ENCODE measurements around the gene C1orf21. TPM values are rescaled to one million over a fixed set of nuclear protein-coding genes. Genes with fewer than 3 reads are reported as not detected.

C1orf21 gene
- total RNA-seq, 1 donor from 2014 or later, result 16.7 TPM

DNA sequence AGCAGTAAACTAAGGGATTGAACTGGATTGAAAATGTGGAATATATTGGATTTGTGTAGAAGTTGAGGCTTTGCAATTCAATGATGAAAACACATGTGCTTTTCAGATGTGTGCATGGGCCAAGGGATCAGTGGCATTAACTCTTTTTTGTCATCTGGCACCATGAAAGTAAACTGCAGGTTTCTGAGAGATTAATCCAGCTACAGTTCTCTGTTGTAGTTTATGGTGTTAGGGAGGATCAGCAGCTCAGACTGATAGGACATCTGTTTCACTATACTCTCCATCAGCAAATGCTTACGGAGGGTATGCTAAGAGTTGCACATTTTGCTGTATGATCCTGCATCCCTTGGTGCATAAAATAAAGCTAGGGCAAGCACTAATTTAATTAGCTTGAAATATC lies 82.6 kb downstream of the C1orf21 start:
- H3K9ac ChIP-seq (ENCODE audit: low read depth in 1 of 3, low read length in 3 of 3), result no peak overlapping the region
- no peak overlapping the region for H3K4me3 ChIP-seq (ENCODE audit: low read length in 3 of 3)
- H3K4me1 ChIP-seq (ENCODE audit: control insufficient read depth in 3 of 3, insufficient read depth in 3 of 3, low read length in 3 of 3), result peaks cover 11 to 35% (median 12%) of the 10 kb centered on the region in 3 donors
- H3K9me3 ChIP-seq (ENCODE audit: control insufficient read depth in 3 of 3, low read length in 3 of 3), result no peaks in the 10 kb centered on the region
- no peaks in the 10 kb centered on the region for H3K27me3 ChIP-seq (ENCODE audit: control insufficient read depth in 3 of 3, insufficient read depth in 3 of 3, low read length in 3 of 3)
- no peak overlapping the region for H3K27ac ChIP-seq (ENCODE audit: low read depth, low read length)
- H3K36me3 ChIP-seq (ENCODE audit: control insufficient read depth in 3 of 3, insufficient read depth in 3 of 3, low read length in 3 of 3), result peaks cover 0 to 2% (median 0%) of the 10 kb centered on the region in 3 donors

DNA sequence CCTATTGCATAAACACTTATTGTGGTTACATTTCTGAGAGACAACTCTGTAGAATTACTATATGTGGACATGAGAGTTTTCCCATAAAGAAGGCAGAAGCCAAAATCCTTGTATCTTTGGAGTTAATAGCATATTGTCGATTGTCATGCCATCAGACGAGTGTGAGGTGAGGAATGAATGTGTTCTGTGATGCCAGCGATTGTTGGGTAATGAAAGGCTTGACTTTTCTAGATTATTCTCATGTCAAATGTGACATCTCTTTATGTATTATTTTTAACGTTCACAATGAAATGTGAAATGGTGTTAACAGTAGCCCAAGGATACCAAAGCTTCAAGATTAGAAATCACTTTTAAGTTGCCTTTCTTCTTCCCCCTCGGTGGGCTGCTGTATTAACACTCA lies 84.9 kb downstream of the C1orf21 start:
- no peak overlapping the region for H3K27ac ChIP-seq (ENCODE audit: low read depth, low read length)
- peaks cover 2 to 4% (median 3%) of the 10 kb centered on the region in 3 donors for H3K36me3 ChIP-seq (ENCODE audit: control insufficient read depth in 3 of 3, insufficient read depth in 3 of 3, low read length in 3 of 3)

GRCh38 chr1:184472136-184472535 lies 85.3 kb downstream of the C1orf21 start:
- H3K9me3 ChIP-seq (ENCODE audit: control insufficient read depth in 3 of 3, low read length in 3 of 3), result no peaks in the 10 kb centered on the region
- no peak overlapping the region for H3K27ac ChIP-seq (ENCODE audit: low read depth, low read length)
- H3K36me3 ChIP-seq (ENCODE audit: control insufficient read depth in 3 of 3, insufficient read depth in 3 of 3, low read length in 3 of 3), result peaks cover 4 to 7% (median 6%) of the 10 kb centered on the region in 3 donors
- H3K4me3 ChIP-seq (ENCODE audit: low read length in 3 of 3), result no peak overlapping the region
- no peaks in the 10 kb centered on the region for H3K27me3 ChIP-seq (ENCODE audit: control insufficient read depth in 3 of 3, insufficient read depth in 3 of 3, low read length in 3 of 3)
- H3K9ac ChIP-seq (ENCODE audit: low read depth in 1 of 3, low read length in 3 of 3), result peak overlapping the region in 1 of 3 donors; percentile 47
- H3K4me1 ChIP-seq (ENCODE audit: control insufficient read depth in 3 of 3, insufficient read depth in 3 of 3, low read length in 3 of 3), result peaks cover 11 to 28% (median 15%) of the 10 kb centered on the region in 3 donors

More for the DNA sequence above, 84.9 kb downstream of the C1orf21 start:
- Histone ChIP-seq H3K27me3 (ENCODE audit: control insufficient read depth in 3 of 3, insufficient read depth in 3 of 3, low read length in 3 of 3) (no peaks in the 10 kb centered on the region), H3K9ac (ENCODE audit: low read depth in 1 of 3, low read length in 3 of 3) (no peak overlapping the region), H3K9me3 (ENCODE audit: control insufficient read depth in 3 of 3, low read length in 3 of 3) (no peaks in the 10 kb centered on the region), H3K4me3 (ENCODE audit: low read length in 3 of 3) (no peak overlapping the region), H3K4me1 (ENCODE audit: control insufficient read depth in 3 of 3, insufficient read depth in 3 of 3, low read length in 3 of 3) (peaks cover 11 to 30% (median 15%) of the 10 kb centered on the region in 3 donors)

- Histone ChIP-seq H3K9me3 (ENCODE audit: control insufficient read depth in 3 of 3, low read length in 3 of 3) (no peaks in the 10 kb centered on the region), H3K27ac (ENCODE audit: low read depth, low read length) (no peak overlapping the region), H3K36me3 (ENCODE audit: control insufficient read depth in 3 of 3, insufficient read depth in 3 of 3, low read length in 3 of 3) (peaks cover 10 to 12% (median 11%) of the 10 kb centered on the region in 3 donors), H3K4me1 (ENCODE audit: control insufficient read depth in 3 of 3, insufficient read depth in 3 of 3, low read length in 3 of 3) (peaks cover 5 to 23% (median 12%) of the 10 kb centered on the region in 3 donors), H3K9ac (ENCODE audit: low read depth in 1 of 3, low read length in 3 of 3) (no peak overlapping the region), H3K27me3 (ENCODE audit: control insufficient read depth in 3 of 3, insufficient read depth in 3 of 3, low read length in 3 of 3) (no peaks in the 10 kb centered on the region), H3K4me3 (ENCODE audit: low read length in 3 of 3) (no peak overlapping the region)
Observed at GRCh38 chr1:184473176-184473966, 86.5 kb downstream of the C1orf21 start.

- Histone ChIP-seq H3K27me3 (ENCODE audit: control insufficient read depth in 3 of 3, insufficient read depth in 3 of 3, low read length in 3 of 3) (no peaks in the 10 kb centered on the region), H3K9me3 (ENCODE audit: control insufficient read depth in 3 of 3, low read length in 3 of 3) (no peaks in the 10 kb centered on the region), H3K27ac (ENCODE audit: low read depth, low read length) (no peak overlapping the region), H3K4me3 (ENCODE audit: low read length in 3 of 3) (no peak overlapping the region), H3K4me1 (ENCODE audit: control insufficient read depth in 3 of 3, insufficient read depth in 3 of 3, low read length in 3 of 3) (peaks cover 15 to 21% (median 16%) of the 10 kb centered on the region in 3 donors), H3K9ac (ENCODE audit: low read depth in 1 of 3, low read length in 3 of 3) (no peak overlapping the region), H3K36me3 (ENCODE audit: control insufficient read depth in 3 of 3, insufficient read depth in 3 of 3, low read length in 3 of 3) (peaks cover 11 to 18% (median 17%) of the 10 kb centered on the region in 3 donors)
Observed at GRCh38 chr1:184476187-184476586, 89.4 kb downstream of the C1orf21 start.

GRCh38 chr1:184479435-184480167 lies 92.8 kb downstream of the C1orf21 start:
- no peaks in the 10 kb centered on the region for H3K27me3 ChIP-seq (ENCODE audit: control insufficient read depth in 3 of 3, insufficient read depth in 3 of 3, low read length in 3 of 3)
- H3K27ac ChIP-seq (ENCODE audit: low read depth, low read length), result no peak overlapping the region

GRCh38 chr1:184480736-184481135 lies 93.9 kb downstream of the C1orf21 start:
- peak overlapping the region in 1 of 3 donors; percentile 18 for H3K4me3 ChIP-seq (ENCODE audit: low read length in 3 of 3)
- H3K9ac ChIP-seq (ENCODE audit: low read depth in 1 of 3, low read length in 3 of 3), result no peak overlapping the region
- H3K27me3 ChIP-seq (ENCODE audit: control insufficient read depth in 3 of 3, insufficient read depth in 3 of 3, low read length in 3 of 3), result no peaks in the 10 kb centered on the region
- H3K9me3 ChIP-seq (ENCODE audit: control insufficient read depth in 3 of 3, low read length in 3 of 3), result no peaks in the 10 kb centered on the region
- peaks cover 50 to 52% (median 50%) of the 10 kb centered on the region in 3 donors for H3K4me1 ChIP-seq (ENCODE audit: control insufficient read depth in 3 of 3, insufficient read depth in 3 of 3, low read length in 3 of 3)
- H3K27ac ChIP-seq (ENCODE audit: low read depth, low read length), result peak overlapping the region; percentile 95
- peaks cover 8 to 17% (median 14%) of the 10 kb centered on the region in 3 donors for H3K36me3 ChIP-seq (ENCODE audit: control insufficient read depth in 3 of 3, insufficient read depth in 3 of 3, low read length in 3 of 3)

More at GRCh38 chr1:184479435-184480167, 92.8 kb downstream of the C1orf21 start:
- Histone ChIP-seq H3K9me3 (ENCODE audit: control insufficient read depth in 3 of 3, low read length in 3 of 3) (no peaks in the 10 kb centered on the region), H3K36me3 (ENCODE audit: control insufficient read depth in 3 of 3, insufficient read depth in 3 of 3, low read length in 3 of 3) (peaks cover 11 to 17% (median 17%) of the 10 kb centered on the region in 3 donors), H3K4me3 (ENCODE audit: low read length in 3 of 3) (no peak overlapping the region), H3K9ac (ENCODE audit: low read depth in 1 of 3, low read length in 3 of 3) (no peak overlapping the region), H3K4me1 (ENCODE audit: control insufficient read depth in 3 of 3, insufficient read depth in 3 of 3, low read length in 3 of 3) (peaks cover 42 to 43% (median 42%) of the 10 kb centered on the region in 3 donors)

DNA sequence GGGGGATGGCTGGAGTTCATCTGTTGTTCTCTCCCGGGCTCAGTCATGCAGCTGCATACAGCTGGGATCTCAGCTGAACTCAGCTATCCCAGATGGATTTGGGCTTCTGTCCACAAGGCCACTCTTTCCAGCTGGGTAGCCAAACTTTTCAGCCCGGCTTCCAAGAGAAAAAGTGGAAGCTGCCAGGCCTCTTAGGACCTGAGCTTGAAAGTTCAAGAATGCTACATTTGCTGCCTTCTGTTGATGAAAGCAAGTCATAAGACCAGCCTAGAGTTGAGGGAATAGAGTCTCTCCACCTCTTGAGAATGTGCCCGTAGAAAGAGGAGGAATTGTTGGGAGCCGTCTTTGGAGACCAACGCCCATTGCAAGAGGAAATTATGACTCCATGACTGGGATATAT lies 95.3 kb downstream of the C1orf21 start:
- Histone ChIP-seq H3K27me3 (ENCODE audit: control insufficient read depth in 3 of 3, insufficient read depth in 3 of 3, low read length in 3 of 3) (no peaks in the 10 kb centered on the region), H3K4me3 (ENCODE audit: low read length in 3 of 3) (no peak overlapping the region), H3K4me1 (ENCODE audit: control insufficient read depth in 3 of 3, insufficient read depth in 3 of 3, low read length in 3 of 3) (peaks cover 64 to 66% (median 64%) of the 10 kb centered on the region in 3 donors), H3K9me3 (ENCODE audit: control insufficient read depth in 3 of 3, low read length in 3 of 3) (no peaks in the 10 kb centered on the region), H3K27ac (ENCODE audit: low read depth, low read length) (peak overlapping the region; percentile 95), H3K36me3 (ENCODE audit: control insufficient read depth in 3 of 3, insufficient read depth in 3 of 3, low read length in 3 of 3) (peaks cover 4 to 15% (median 12%) of the 10 kb centered on the region in 3 donors), H3K9ac (ENCODE audit: low read depth in 1 of 3, low read length in 3 of 3) (peak overlapping the region in 1 of 3 donors; percentile 7)

DNA sequence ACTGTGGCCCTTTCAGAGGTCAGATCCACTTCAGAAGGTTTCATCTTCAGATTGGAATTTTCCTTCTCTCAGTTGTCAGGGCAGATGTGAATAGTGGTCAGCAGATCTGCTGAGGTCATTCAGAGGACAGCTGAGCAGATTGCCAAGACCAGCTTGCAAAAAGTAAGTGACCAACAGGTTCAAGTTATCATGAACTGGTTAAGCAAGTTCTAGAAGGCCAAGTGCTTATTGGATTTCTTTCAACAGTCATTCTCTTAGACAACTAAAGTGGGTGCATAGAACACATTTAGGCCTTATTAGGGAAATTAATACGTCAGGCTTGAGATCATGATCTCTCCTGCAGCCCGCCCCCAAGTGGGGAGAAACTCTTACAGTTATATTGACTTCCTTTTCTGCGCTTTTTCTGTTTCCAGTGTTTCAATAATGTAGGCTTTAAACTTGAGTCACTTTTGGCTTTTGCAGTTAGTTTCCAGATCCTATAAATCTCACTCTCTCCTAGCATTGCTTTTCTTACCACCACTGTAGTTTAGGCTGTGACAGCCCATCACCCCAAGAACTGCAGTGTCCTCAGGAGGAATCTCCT lies 96.4 kb downstream of the C1orf21 start:
- Histone ChIP-seq H3K36me3 (ENCODE audit: control insufficient read depth in 3 of 3, insufficient read depth in 3 of 3, low read length in 3 of 3) (peaks cover 2 to 7% (median 7%) of the 10 kb centered on the region in 3 donors), H3K9me3 (ENCODE audit: control insufficient read depth in 3 of 3, low read length in 3 of 3) (no peaks in the 10 kb centered on the region), H3K4me3 (ENCODE audit: low read length in 3 of 3) (no peak overlapping the region), H3K27me3 (ENCODE audit: control insufficient read depth in 3 of 3, insufficient read depth in 3 of 3, low read length in 3 of 3) (no peaks in the 10 kb centered on the region), H3K9ac (ENCODE audit: low read depth in 1 of 3, low read length in 3 of 3) (peak overlapping the region in 1 of 3 donors; percentile 9), H3K27ac (ENCODE audit: low read depth, low read length) (peak overlapping the region; percentile 95), H3K4me1 (ENCODE audit: control insufficient read depth in 3 of 3, insufficient read depth in 3 of 3, low read length in 3 of 3) (peaks cover 70 to 76% (median 72%) of the 10 kb centered on the region in 3 donors)
